GM18907 (cell line): ENCODE measurements around the gene INHBE.
"Not testable (repeated sequence)": the region's sequence is repeated elsewhere in the genome, so short reads cannot be mapped to it uniquely, and the experiment has no call there.

ENCODE experiments used
- ATAC-seq: cut with Tn5 transposase; IDR thresholded peaks from one replicate; pipeline ENCODE4 v1.9.1; 2021; ENCODE audit warnings: mild to moderate bottlenecking, moderate library complexity; ENCODE audit not compliant: unreplicated experiment

Gene INHBE

DNA sequence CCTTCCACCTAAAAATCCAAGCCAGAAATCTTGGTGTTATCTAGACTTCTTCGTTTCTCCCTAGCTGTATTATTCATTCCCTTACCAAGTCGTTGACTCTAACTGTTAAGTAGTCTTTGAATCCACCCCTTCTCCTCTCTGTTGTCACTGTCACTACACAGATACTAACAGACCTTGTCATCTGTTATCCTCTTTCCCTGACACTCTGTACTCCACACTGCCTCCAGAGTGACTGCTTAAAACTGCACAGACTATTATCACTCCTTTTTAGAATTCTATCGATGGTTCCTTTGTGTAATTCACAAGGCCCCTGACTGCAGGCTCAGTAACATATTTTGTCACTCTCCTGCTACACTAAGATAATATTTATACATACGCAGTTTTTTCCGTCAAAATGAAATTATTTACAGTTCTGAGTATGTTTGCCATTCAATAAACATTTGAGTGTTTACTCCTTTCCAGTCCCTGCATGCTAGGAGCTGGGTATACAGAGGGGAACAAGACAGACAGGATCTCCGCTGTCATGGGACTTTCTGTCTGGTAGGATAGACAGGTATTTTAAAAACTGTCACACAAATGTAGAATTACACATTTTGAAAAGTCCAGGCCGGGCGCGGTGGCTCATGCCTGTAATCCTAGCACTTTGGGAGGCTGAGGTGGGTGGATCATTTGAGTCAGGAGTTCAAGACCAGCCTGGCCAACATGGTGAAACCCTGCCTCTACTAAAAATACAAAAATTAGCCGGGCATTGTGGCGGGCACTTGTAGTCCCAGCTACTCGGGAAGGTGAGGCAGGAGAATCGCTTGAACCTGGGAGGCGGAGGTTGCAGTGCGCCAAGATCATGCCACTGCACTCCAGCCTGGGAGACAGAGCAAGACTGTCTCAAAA lies 36.5 kb downstream of the INHBE start:
- no peak for ATAC-seq

DNA sequence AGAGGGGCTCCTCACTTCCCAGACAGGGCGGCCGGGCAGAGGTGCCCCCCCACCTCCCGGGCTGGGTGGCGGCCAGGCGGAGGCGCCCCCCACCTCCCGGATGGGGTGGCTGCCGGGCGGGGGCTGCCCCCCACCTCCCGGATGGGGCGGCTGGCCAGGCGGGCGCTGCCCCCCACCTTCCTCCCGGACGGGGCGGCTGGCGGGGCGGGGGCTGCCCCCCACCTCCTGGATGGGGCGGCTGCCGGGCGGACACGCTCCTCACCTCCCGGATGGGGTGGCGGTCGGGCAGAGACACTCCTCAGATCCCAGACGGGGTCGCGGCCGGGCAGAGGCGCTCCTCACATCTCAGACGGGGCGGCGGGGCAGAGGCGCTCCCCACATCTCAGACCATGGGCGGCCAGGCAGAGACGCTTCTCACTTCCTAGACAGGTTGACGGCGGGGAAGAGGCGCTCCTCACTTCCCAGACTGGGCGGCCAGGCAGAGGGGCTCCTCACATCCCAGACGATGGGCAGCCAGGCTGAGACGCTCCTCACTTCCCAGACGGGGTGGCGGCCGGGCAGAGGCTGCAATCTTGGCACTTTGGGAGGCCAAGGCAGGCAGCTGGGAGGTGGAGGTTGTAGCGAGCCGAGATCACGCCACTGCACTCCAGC lies 40.1 kb downstream of the INHBE start:
- ATAC-seq, result not testable (repeated sequence)

- ATAC-seq, result no peak
Observed at GRCh38 chr12:57496822-57497221, 41.7 kb downstream of the INHBE start.

- no peak for ATAC-seq
Observed at GRCh38 chr12:57497223-57498131, 42.4 kb downstream of the INHBE start.

- ATAC-seq, result no peak
Observed at GRCh38 chr12:57498132-57498502, 43.0 kb downstream of the INHBE start.

DNA sequence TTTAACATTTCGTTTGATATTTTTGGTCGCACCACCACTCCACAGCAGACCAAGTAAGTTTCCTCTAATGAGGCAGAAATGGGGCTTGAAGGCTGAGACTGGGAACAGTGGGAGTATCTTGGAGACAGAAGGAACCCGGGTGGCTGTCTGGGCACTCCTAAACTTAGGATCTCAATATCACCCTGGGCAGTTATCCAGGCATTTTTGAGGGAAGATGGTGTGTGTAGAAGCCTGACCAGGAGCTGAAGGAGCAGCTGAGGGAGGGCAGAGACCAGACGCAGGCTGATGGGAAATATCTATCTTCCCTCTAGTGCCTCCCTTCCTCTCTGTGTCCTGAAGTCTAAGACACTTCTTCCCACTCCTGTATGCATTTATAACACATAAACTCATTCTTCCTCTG lies 43.5 kb downstream of the INHBE start:
- no peak for ATAC-seq

DNA sequence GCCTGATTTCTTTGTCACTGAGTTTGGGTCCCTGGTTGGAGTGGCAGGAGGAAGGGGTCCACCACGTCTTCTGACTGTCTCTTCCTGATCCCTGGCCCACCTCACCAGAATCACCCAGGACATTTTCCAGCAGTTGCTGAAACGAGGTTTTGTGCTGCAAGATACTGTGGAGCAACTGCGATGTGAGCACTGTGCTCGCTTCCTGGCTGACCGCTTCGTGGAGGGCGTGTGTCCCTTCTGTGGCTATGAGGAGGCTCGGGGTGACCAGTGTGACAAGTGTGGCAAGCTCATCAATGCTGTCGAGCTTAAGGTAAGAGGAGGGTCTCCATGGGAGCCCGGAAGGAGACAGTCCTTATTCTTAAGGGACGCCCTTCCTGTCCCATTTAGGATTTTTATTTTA lies 45.1 kb downstream of the INHBE start:
- ATAC-seq, result no peak

DNA sequence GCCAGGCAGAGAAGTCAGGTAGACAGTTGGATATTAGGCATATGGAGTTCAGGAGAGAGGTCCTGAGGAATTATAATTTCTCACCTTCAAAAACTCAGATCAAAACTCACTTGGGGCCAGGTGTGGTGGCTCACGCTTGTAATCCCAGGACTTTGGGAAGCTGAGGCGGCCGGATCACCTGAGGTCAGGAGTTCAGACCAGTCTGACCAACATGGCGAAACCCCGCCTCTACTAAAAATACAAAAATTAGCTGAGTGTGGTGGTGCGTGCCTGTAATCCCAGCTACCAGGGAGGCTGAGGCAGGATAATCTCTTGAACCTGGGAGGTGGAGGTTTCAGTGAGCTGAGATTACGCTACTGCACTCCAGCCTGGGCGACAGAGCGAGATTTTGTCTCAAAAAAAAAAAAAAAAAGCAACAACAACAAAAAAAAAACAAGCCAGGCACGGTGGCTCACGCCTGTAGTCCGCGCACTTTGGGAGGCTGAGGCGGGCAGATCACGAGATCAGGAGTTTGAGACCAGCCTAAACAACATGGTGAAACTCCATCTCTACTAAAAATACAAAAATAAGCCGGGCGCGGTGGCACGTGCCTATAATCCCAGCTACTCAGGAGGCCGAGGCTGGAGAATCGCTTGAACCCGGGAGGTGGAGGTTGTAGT lies 47.3 kb downstream of the INHBE start:
- ATAC-seq, result not testable (repeated sequence)

DNA sequence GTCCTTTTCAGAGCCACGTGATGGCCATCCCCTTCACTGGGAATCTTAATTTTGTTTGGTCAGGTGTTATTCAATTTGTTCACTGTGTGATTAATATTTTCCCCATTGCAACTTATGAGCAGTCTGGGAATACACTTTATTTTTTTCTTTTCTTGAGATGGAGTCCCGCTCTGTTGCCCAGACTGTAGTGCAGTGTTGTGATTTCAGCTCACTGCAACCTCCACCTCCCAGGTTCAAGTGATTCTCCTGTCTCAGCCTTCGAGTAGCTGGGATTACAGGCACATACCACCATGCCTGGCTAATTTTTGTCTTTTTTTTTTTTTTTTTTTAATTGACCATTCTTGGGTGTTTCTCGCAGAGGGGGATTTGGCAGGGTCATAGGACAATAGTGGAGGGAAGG lies 51.4 kb downstream of the INHBE start:
- not testable (repeated sequence) for ATAC-seq
